SK-N-MC (cell line): ENCODE results near the gene CDC45.

Experiments used
- EZH2 ChIP-seq: fragments of 200-600 bp; sonication (generic); IDR thresholded peaks from one replicate; pipeline ENCODE4 v1.6.1; 2017; ENCODE audit warnings: antibody characterized with exemption
- POLR2AphosphoS5 ChIP-seq: IDR thresholded peaks from 2 replicates; pipeline ENCODE4 v1.6.1; 2012; ENCODE audit warnings: mild to moderate bottlenecking, low read depth, low read length, borderline replicate concordance

DNA sequence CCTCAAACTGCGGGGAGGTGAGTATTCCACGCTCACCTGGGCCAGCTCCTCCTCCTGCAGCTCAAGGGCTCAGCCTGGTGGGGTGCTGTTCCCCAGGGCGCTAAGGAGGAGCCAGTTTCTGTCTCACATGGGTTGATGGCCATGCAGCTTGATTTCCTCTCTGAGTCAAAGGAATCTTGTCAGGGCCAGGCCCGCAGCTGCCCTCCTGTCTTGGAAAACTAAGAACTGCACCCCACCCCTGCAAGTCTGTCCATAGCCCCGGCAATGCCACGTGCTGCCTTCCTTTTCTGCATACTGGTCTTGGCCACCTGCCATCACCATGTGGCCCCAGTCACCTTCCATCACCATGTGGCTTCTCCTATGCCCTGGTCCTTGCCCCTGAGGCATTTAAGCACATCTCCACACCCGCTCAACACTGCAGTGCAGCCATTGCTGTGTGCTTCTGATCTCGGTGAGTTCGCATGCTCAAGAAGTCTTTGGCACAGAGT, 79.6 kb downstream of the CDC45 start:
- TF ChIP-seq EZH2 = no peak
- no peak for TF ChIP-seq POLR2AphosphoS5
